Activated CD8-positive, alpha-beta memory T cell treated with anti-CD3 and anti-CD28 coated beads, Interleukin-2, amount 50 U/mL, for 24 hours (primary cell): ENCODE measurements around the gene COLEC12.

Experiments used
- DNase-seq: peaks from one replicate; pipeline ENCODE4 v3.0.0-alpha.2; 2020; ENCODE audit errors: extremely low read depth

The COLEC12 gene

DNA sequence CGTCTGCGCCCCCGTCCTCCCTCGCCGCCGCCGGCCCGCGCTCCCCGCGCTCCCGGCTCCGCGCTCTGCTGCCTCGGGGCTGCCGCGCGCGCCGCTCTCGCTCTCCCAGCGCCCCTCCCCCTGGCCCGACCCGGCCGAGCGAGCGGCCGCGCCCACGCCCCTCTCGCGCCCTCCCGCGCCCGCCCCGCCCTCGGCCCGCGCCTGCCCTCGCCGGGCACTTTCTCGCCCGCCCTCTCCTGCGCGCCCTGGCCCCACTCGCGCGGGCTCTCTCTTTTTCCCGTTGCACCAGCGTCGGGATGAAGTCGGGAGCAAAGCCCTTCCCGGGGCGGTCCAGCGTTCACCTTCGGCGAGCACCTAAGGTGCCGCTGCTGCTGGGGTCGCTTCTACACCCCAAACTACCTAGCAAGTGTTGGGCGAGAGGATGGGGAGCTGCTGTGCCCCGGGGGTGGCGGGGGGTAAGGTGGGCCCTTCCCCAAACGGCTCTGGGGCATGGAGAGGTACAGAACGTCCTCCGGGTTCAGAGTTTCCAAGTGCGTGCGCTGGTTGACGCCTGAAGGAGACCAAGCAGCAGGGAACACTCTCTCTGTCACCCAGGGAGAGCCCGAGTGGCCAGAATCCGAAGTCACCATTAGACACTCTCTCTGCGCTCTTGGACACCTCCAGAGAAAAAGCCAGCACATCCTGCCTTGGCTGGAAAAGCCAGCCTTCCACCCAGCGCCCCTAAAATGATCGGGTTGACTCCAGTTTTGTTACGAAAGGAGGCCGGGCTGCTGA lies at the start of gene COLEC12:
Gene COLEC12, minus strand, starts transcription at position 70 of the 774 bp plus-strand sequence. CDS start 187 bp downstream, outside the sequence.
- no peak for DNase-seq

DNA sequence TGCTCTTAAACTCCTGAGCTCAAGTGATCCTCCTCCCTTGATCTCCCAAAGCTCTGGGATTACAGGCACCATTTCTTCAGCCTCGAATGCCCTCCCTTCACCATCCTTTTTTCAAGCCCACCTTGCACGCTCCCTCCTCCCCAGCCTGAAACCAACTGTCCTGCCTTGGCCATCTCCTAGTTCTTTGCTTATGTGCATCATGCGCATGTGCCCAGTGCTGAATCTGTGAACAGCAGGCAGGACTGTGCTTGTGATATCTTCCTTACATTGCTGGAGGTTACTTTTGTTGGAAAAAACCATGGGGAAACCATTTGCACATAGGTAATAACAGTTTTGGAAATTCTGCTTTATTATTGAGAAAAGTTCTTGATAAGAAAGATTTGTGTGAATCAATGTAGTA lies 49.5 kb upstream of the COLEC12 start:
- no peak for DNase-seq

DNA sequence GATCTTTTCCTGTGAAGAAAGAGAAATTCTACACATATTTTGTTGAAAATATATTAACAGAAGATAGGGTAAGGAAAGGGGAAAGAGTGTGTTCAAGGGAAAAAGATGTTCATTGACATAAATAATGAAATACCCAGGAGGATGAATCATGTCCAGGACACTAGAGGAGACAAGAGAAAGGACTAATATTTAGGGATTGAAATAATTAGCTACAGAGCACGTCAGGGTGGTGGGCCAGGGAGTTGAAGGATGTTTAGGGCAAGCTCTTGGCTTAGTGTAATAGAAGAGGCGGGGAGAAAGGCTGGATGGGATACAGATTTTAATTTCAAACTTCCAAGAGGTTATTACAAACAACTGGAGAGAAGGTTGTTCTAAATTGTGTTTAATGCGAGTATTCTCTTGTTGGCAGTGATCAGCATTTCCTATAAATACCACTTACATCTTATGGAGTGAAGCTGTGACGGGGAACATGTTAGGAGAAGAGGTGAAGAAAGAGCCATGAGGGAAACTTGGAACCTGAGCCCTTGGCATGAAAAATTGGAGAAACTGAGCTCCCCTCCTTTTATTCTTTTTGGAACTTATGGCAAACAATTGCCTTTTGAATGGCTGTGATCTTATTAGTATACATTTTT lies 43.1 kb upstream of the COLEC12 start:
- DNase-seq = no peak

DNA sequence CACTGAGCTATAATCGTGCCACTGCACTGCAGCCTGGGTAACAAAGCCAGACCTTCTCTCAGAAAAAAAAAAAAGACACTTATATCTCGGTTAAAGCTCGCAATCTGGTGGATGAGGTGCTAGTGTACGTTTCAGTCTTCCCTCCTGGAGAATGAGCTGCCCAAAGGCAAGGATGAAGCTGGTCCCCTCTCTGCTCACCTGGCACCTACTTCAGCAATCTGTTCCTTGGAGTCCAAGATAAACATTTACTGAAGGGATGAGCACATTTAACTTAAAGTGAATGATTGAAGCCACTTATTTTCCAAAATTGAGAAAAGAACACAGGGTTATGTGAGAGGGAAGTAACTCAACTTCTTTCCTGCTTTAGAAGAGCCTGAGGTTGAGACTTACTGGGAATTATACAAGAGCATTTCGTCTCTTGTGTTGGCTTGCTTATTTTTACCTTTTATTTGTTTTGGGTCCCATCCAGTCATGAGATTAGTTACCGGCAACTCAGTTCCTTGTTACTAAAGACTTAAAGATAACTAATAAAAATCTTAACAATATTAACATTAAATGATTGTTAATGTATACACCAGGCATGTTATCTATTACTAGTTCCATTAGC lies 33.6 kb upstream of the COLEC12 start:
- no peak for DNase-seq

DNA sequence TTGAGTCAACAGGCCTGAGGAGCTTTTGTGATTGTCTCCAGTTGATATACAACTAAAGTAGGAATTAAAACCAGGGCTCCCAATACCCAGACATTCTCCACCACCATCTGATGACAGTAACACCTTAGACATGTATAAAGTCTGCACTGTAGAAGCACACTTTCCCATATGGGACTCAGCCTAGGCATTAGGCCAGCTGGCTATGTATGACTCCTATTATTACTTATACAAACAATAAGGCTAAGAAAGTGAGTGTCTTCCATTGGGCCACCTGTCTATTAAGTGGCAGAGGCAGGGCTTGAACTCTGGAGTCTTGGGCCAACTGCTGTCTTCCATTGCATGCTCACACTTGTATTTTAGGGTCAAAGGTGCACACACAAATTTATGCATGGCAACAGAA lies 32.1 kb upstream of the COLEC12 start:
- DNase-seq = no peak

DNA sequence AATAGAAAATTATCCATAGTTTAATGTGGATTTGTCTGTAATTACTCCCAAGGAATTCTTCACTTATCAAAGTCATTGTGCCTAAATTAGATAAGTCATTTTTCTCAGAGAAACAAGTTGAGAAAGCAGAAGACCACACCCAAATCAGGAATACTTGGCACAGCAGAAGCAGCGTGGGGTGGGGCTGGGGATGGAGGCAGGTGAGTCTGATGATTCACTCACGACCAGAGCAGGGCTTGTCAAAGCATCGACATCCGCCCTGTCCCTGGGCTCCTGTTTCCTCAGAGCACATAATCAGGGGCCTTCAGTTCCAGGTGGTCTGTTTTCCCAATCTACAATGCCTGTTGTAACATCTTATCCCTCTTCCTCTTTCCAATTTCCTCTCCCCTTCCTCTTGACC lies 31.5 kb upstream of the COLEC12 start:
- DNase-seq = no peak

DNA sequence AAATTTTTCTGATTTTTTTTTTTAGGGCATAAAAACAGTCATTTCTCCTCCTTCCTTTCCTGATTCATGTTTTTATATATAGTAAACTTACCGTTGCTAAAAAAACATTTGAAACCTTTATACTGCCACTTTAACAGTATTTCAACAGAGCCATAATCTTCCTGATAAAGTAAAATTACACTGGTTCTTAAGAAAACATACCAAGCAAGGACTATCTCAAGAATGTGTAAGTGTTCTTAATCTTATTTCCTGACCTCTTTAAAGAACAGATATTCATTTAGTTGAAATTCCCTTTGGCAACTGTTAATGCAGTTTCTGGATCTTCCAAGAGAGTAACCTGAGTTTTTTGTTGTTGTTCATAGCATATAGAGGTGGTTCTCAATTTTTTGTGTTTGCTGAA lies 26.6 kb upstream of the COLEC12 start:
- no peak for DNase-seq

DNA sequence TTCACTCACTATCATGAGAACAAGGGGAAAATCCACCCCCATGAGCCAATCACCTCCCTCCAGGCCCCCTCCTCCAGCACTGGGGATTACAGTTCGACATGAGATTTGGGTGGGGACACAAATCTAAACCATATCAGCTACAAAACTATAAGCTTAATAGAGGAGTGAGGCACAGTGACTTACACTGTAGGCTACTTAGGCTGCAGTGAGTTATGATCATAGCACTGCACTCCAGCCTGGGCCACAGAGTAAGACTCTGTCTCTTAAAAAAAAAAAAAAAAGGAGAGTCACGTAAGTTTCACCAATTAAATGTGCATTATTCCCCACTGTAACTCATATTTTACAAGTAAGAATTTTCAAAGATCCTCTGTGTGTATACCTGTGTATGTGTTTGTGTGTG lies 26.2 kb upstream of the COLEC12 start:
- no peak for DNase-seq

DNA sequence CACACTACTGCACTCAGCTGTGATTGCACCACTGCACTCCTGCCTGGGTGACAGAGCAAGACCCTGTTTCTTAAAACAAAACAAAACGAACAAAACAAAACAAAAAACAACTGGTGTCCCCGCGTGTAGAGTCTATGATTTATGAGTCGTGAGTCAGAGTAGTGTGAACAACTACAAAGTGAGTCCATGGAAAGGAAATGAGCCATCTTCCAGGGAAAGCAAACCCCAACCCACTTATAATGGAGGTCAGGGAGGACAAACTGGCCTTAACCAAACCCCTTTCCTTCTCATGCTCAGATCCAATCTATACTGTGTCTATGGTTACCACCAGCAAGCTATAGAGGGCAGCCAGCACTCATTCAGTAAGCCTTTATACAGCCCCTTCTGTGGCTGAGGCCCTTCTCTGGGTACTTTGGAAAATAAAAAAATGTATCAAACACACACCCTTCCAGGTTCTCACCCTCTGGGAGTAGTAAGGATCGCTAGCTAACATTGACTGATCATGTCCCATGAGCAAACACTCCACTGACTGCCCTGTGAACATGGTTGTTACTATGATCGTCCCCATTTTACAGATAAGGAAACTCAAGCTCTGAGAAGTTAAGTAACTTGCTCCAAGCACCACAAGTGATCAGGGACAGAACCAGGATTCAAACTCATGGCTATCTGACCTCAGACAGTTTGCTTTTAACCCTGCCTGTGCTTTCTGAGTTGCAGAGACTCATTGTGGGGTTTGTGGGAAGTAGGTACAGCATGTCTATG lies 24.7 kb upstream of the COLEC12 start:
- DNase-seq = no peak

DNA sequence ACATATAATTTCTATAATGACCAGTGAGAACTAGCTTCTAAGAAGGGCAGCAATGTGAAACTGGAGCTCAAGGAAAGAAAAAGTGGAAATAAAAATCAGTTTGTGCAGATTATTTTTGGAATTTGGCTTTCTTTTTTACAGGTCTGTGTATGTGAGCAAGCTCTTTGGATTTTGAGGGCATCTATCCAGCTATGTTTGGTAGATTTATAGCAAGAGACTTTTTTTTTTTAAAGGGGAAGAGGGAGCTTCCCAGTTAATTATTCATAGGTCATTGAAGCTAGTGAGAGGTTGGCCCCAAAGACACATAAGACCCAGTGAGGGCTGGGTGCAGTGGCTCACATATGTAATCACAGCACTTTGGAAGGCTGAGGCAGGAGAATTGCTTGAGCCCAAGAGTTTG lies 24.0 kb upstream of the COLEC12 start:
- no peak for DNase-seq

DNA sequence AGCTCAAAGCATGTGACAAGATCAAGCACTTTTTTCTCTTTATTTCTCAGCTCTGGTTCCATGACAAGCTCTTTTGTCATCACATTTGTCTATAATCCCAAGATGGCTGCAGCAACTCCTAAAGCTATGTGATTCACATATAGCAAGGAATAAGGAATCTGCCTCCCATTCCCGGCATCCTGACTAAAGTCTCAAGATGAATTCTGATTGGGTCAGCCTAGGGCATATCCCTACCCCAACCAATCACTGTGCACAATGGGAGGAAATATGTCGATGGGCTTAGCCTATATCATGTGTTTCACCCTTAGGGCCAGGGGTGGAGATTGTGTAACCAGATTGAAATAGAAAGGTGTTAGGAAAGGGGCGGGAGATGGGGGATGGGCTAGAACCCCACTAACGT lies 23.1 kb upstream of the COLEC12 start:
- DNase-seq = no peak

DNA sequence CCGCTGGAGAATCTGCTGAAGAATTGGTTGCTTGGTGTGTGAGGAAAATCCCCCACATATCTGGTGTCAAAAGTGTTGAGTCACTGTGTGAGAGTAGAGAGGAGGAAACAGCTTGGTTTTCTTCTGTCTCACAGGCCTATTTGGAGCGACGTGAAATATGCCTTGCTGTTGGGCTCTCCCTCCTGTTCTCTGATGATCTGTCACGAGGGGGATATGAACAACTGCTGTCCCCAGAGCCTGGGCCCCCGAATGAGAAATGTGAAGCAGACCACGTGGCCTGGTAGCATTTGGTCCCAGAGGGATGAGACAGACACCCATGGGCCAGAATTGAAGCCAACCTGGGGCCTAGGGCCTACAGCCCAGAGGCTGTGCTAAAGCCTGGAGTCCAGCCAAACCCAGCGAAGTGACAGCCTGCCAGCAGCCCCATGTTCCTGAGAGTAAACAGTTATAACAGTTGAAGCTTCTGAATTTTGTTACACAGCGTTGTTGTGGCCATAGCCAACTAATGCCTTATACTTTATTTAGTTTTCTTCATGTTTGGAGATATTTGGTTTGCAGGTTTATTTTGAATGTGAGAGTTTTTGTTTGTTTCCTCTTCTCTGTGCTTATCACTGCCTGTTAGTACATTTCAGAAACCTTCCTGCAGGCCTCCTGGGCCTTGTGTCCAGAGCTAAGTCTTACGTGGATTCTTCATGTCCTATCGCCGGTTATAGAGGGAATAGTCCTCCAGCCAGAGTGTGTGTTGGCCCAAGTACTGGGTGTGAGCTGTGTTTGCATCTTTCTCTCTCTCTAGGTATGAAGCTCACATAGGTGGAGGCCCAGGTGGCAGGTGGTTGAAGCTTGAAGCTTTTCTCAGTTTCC lies 18.7 kb upstream of the COLEC12 start:
- no peak for DNase-seq

DNA sequence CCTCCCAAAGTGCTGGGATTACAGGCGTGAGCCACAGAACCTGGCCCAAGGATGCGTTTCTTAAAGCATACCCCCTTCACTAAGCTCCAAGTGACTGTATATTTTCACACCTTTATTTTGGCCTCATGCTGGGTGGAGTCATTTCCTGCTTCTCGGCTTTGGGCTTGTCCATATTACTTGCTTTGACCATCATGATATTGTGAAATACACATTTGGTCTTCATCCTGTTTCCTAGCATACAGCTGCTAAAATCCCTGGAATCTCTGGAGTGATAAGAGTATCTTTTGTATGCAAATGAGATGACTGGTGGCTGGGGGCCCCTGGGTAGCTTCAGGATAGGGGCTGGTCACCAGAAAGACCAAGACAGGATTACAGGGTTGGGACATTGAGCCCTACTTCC lies 17.6 kb upstream of the COLEC12 start:
- DNase-seq = no peak

DNA sequence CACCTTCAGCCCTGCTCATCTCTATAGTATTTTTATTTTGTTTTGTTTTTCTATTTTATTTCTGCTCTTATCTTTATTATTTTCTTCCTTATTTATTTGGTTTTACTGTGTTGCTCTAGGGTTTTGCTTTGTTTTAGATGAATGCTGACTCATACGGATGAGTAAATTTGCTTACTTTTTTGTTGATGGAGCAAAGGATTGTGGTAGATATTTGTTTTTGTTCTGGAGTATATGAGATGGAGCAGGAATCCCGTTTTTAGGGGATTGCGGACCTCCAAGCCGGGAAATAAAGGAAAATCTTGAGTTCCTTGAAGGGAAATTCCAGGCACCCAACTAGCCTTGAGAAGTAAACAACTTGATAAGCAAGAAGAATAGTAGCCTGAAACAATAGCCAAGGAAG lies 15.3 kb upstream of the COLEC12 start:
- DNase-seq = no peak

DNA sequence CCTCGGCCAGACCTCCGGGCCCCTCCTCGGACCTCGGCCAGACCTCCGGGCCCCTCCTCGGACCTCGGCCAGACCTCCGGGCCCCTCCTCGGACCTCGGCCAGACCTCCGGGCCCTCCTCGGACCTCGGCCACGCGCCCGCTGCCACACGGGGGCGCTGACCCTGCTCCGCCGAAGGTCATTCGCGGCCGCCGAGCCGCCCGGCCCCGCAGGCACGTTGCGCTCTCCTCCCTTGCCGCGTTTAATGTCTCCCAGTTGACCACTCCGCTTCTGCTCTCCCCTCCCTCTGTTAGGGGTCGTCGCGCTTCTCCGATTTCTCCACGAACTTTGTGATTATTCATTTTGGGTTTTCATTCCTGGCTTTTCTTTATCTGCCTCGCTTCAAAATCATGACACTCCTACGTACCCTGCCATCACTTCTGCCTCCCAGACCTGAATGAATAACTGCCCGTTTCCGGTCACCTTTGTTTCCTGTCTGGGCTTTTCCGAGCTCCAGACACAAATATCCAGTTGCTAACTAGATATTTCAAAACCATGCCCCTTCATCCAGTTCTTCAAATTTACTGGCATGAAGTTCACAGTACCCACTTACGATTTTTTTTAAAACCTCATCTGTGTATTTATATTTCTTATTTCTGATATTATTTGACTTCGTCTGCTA lies 14.8 kb upstream of the COLEC12 start:
- no peak for DNase-seq

DNA sequence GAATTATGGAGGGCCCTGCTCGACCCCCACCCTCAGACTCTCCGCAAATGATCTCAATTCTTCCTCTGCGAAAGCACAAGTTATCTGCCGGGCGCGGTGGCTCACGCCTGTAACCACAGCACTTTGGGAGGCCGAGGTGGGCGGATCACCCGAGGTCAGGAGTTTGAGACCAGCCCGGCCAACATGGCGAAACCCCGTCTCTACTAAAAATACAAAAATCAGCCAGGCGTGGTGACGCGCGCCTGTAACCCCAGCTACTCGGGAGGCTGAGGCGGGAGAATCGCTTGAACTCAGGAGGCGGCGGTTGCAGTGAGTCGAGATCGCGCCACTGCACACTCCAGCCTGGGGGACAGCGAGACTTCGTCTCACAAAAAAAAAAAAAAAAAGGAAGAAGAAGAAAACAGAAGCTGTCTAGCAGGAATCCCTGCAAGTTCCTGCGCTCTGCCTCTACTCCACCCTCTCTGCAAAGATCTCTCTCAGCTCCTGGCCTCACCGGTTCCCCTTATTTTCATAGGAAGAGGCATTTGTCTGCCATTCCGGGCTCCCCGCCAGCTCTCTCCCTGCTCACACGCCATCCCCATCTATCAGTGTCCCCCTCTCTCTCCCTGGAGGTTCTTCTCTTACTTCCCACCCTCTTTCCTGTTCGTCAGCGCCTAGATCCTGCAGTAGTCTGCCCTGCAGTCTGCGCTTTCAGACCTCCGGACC lies 13.5 kb upstream of the COLEC12 start:
- DNase-seq = no peak

DNA sequence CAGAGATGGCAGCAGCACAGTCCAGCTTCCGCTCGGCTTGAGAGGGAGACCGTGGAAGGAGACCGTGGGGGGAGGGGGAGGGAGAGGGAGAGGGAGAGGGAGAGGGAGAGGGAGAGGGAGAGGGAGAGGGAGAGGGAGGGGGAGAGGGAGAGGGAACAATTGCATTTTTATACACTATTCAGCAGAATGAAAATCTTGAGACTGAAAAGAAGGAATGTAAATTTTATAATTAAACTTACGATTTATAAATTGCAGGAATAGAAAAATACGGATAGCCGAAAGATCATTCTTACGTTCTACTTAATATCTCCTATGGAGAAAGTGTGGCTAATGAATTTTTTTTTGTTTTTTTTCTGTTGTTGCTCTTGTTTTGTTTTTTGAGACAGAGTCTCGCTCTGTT lies 12.5 kb upstream of the COLEC12 start:
- no peak for DNase-seq

DNA sequence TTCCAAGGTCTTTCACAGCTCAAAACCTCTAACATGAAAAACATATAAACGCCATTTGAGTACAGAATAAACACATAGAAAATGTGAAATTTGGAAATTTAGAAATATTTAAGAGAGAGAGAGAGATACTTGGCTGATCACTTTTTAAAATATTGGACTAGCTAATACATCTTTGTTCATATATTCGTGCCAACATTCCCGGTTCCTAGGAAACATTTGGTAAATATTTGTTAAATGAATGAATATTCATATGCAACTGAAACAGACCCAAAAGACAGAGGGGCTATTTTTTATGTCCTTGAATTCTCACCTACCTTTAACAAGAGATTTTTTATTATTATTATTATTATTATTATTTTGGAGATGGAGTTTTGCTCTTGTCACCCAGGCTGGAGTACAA lies 8.3 kb upstream of the COLEC12 start:
- no peak for DNase-seq

DNA sequence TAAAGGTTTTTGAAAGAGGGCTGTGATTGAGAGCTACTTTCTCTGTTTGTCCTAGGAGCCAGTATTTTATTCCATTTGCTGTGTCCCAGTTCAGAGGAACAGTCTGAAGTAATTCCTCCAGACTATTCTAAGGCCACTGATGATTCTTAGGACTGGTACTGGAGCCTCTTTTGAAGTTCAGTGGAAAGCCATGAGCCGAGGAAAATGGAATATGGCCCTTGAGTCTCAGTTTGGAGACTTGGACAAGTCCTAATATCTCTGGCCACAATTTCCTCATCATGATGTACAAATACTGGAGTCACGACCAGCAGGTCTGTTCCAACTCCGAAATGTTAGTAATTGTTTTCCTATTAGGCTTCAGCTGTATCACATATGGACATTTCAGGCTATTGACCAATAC lies 7.1 kb upstream of the COLEC12 start:
- no peak for DNase-seq

DNA sequence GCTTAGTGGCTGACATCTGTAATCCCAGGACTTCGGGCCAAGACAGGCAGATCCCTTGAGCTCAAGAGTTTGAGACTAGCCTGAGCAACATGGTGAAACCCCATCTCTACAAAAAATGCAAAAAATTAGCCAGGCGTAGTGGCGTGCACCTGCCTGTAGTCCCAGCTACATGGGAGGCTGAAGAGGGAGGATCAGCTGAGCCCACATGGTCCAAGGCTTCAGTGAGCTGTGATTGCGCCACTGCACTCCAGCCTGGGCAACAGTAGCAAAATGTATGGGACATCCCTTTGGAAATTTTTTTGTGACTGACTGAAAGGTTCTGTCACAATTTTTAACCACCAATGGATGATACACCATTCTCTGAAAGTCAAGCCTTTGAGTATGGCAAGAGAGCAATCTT lies 6.3 kb upstream of the COLEC12 start:
- no peak for DNase-seq
